Measurements from ENCODE around the gene IMPA2. TPM values are rescaled to one million over a fixed set of nuclear protein-coding genes. Genes with fewer than 3 reads are reported as not detected.

IMPA2 gene
- total and polyA plus RNA-seq, 8 donors = 61.0 to 263 (median 78.6) TPM

- WGBS, 5 donors = 63 to 89% (median 75%) methylated on average over 11 to 14 of the region's 14 CpGs
- intact Hi-C loops (cut with DNase I; ENCODE audit: low total_unique reads) = no loop called here
- H3K27me3 ChIP-seq = no peaks in the 10 kb centered on the region
- no peaks in the 10 kb centered on the region for H3K36me3 ChIP-seq
- DNase-seq = no peak
- no peaks in the 10 kb centered on the region for H3K4me1 ChIP-seq
- no peak overlapping the region for H3K4me3 ChIP-seq
- H3K9me3 ChIP-seq = no peaks in the 10 kb centered on the region
- no peak for TF ChIP-seq CTCF (IDR thresholded peaks at IDR 0.05)
- TF ChIP-seq POLR2A (IDR thresholded peaks at IDR 0.05) = no peak
- H3K27ac ChIP-seq = no peak overlapping the region
These were observed 76.2 kb downstream of the IMPA2 start for GRCh38 chr18:12057419-12058039.

- H3K4me1 ChIP-seq = no peaks in the 10 kb centered on the region
- intact Hi-C loops (cut with DNase I; ENCODE audit: low total_unique reads) = no loop called here
- H3K27ac ChIP-seq = no peak overlapping the region
- TF ChIP-seq CTCF (IDR thresholded peaks at IDR 0.05) (no peak), EP300 (IDR thresholded peaks at IDR 0.05) (no peak), POLR2AphosphoS5 (IDR thresholded peaks at IDR 0.05) (no peak), POLR2A (IDR thresholded peaks at IDR 0.05) (no peak)
- H3K4me3 ChIP-seq = no peak overlapping the region
- no peaks in the 10 kb centered on the region for H3K36me3 ChIP-seq
- no peak for DNase-seq
- no peaks in the 10 kb centered on the region for H3K27me3 ChIP-seq
- H3K9me3 ChIP-seq = no peaks in the 10 kb centered on the region
- 83 to 92% (median 84%) methylated on average over 9 to 16 of the region's 16 CpGs for WGBS, 5 donors
These were observed 78.3 kb downstream of the IMPA2 start for GRCh38 chr18:12059334-12060181.

- Histone ChIP-seq H3K9me3 (no peaks in the 10 kb centered on the region), H3K36me3 (no peaks in the 10 kb centered on the region), H3K27ac (no peak overlapping the region), H3K27me3 (no peaks in the 10 kb centered on the region), H3K4me1 (no peaks in the 10 kb centered on the region), H3K4me3 (no peak overlapping the region)
- 76 to 91% (median 79%) methylated on average over 13 to 20 of the region's 20 CpGs for WGBS, 5 donors
- TF ChIP-seq CTCF (IDR thresholded peaks at IDR 0.05) (no peak), POLR2AphosphoS5 (IDR thresholded peaks at IDR 0.05) (no peak), EP300 (IDR thresholded peaks at IDR 0.05) (no peak), POLR2A (IDR thresholded peaks at IDR 0.05) (no peak)
- DNase-seq = no peak
- intact Hi-C loops (cut with DNase I; ENCODE audit: low total_unique reads) = no loop called here
These were observed 79.0 kb downstream of the IMPA2 start for GRCh38 chr18:12060182-12060870.

DNA sequence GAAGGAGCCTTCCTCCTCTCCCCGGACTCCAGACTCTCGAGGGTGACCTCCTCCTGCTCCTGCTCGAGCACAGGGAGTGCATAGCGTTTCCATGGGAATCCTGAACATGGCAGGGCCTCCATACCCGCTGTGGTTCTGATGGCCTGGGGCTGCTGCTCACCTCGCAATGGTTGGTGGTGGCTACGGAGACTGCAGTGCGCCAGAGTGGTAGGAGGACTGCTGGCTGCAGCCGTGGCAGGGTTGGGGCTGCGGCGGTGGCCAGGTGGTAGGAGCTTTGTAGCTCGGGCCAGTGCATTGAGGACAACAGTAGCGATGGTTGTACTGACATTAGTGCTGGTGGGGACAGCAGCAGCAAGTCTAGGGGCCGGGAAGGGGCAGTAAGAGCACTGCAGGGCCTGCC is 80.4 kb downstream of the IMPA2 start:
- WGBS, 5 donors = 78 to 92% (median 80%) methylated on average over 13 to 14 of the region's 14 CpGs
- Histone ChIP-seq H3K4me1 (no peaks in the 10 kb centered on the region), H3K9me3 (no peaks in the 10 kb centered on the region), H3K27me3 (no peaks in the 10 kb centered on the region), H3K36me3 (no peaks in the 10 kb centered on the region), H3K4me3 (no peak overlapping the region), H3K27ac (no peak overlapping the region)
- intact Hi-C loops (cut with DNase I; ENCODE audit: low total_unique reads) = no loop called here
- no peak for DNase-seq
- no peak for TF ChIP-seq POLR2AphosphoS5 (IDR thresholded peaks at IDR 0.05)
- no peak for TF ChIP-seq CTCF (IDR thresholded peaks at IDR 0.05)
- no peak for TF ChIP-seq POLR2A (IDR thresholded peaks at IDR 0.05)
- TF ChIP-seq EP300 (IDR thresholded peaks at IDR 0.05) = no peak
